Embryonic facial prominence (tissue), 1 donor: ENCODE data around the gene SNAPC3.
A peak's percentile ranks its signal among the peaks of the same experiment; 100 is the strongest.

Experiments used
- DNase-seq: peaks from one replicate; pipeline ENCODE4 v3.0.0-alpha.2; 2016; ENCODE audit errors: extremely low spot score

Gene SNAPC3

DNA sequence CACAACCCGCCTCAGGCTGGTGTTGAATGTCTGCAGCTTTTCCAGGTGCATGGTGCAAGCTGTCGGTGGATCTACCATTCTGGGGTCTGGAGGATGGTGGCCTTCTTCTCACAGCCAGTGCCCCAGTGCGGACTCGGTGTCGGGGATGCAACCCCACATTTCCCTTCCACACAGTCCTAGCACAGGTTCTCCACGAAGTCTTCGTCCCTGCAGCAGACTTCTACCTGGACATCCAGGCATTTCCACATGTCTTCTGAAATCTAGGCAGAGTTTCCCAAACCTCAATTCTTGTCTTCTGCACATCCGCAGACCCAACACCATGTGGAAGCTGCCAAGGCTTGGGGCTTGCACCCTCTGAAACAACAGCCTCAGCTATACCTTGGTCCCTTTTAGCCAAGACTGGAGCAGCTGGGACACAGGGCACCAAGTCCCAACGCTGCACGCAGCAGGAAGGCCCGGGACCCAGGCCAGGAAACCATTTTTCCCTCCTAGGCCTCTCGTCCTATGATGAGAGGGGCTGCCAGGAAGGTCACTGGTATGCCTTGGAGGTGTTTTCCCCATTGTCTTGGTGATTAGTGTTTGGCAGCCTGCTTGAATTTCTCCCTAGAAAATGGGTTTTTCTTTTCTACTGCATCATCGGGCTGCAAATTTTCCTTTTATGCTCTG is 69.9 kb downstream of the SNAPC3 start:
- DNase-seq = no peak

DNA sequence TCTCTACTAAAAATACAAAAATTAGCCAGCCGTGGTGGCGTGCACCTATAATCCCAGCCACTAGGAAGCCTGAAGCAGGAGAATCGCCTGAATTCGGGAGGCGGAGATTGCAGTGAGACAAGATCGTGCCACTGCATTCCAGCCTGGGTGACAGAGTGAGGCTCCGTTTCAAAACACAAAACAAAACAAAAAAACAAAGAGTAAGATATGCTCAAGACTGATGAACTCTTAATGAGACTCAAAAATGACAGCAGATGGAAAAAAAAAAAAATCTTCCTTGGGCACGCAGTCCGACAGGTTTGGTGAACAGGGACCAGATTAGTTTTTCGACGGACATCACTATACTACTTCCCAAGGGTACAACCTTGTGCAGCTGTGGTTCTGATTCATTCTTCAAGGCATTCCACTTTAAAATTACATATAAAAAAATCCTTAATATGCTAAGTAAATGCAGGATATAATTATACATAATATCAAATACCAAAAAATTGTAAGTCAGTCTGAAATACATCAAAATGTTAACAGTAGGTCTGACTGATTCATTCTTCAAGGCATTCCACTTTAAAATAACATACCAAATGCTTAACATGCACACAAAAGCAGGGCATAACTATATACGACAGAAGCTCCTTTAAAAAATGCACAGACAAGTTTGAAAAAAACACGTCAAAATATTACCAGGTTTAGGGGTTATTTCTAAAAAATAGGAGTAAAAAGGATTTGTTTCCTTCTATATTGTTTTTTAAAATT is 75.7 kb downstream of the SNAPC3 start:
- no peak for DNase-seq

GRCh38 chr9:15499139-15499538 is 76.5 kb downstream of the SNAPC3 start:
- no peak for DNase-seq

DNA sequence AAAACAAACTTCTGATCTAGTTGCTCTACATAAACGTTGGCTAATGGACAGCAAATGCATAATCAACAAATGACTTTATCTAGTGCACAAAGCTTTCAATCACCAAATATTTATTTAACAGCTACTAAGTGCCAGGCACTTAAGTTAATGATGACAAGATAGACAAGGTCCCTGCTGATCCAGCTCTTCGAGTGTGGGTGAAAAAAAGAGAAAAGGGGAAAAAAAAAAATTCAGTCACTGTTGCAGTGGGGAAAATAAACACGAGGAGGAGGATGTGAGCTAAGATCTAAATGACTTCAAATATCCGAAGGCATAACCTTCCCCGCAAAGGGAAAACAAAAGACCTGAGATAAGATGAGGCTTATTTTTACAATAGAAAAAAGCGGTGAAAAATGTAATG is 78.5 kb downstream of the SNAPC3 start:
- DNase-seq = no peak

- DNase-seq = no peak
Observed at GRCh38 chr9:15501803-15502202, 79.1 kb downstream of the SNAPC3 start.

- DNase-seq = no peak
Observed at GRCh38 chr9:15505921-15506320, 83.2 kb downstream of the SNAPC3 start.

- DNase-seq = no peak
Observed at GRCh38 chr9:15509931-15510788, 87.5 kb downstream of the SNAPC3 start.

- DNase-seq = peak; percentile 82
Observed at GRCh38 chr9:15510789-15511575, 88.3 kb downstream of the SNAPC3 start, which contains the start of gene PSIP1. Gene PSIP1, minus strand, starts transcription at chr9:15510970. Its CDS starts 782 bp downstream, at chr9:15510188.
